Measurements from ENCODE around the gene TRAK2.

Gene TRAK2

GRCh38 chr2:201345625-201346213 is 105.5 kb downstream of the TRAK2 start:
- H3K4me3 ChIP-seq (ENCODE audit: low read depth, low read length): no peak overlapping the region
- TF ChIP-seq MYC (IDR thresholded peaks at IDR 0.05; ENCODE audit: low read depth, low read length) (no peak), CTCF (IDR thresholded peaks at IDR 0.05; ENCODE audit: low read depth, low read length) (no peak), POLR2A (IDR thresholded peaks at IDR 0.05; ENCODE audit: extremely low read depth, insufficient read length) (no peak)
- TF ChIP-seq, protein P1, sequence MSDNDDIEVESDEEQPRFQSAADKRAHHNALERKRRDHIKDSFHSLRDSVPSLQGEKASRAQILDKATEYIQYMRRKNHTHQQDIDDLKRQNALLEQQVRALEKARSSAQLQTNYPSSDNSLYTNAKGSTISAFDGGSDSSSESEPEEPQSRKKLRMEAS (IDR thresholded peaks at IDR 0.05; ENCODE audit: low read depth, low read length): no peak
- no peak for DNase-seq (ENCODE audit: low read depth)

DNA sequence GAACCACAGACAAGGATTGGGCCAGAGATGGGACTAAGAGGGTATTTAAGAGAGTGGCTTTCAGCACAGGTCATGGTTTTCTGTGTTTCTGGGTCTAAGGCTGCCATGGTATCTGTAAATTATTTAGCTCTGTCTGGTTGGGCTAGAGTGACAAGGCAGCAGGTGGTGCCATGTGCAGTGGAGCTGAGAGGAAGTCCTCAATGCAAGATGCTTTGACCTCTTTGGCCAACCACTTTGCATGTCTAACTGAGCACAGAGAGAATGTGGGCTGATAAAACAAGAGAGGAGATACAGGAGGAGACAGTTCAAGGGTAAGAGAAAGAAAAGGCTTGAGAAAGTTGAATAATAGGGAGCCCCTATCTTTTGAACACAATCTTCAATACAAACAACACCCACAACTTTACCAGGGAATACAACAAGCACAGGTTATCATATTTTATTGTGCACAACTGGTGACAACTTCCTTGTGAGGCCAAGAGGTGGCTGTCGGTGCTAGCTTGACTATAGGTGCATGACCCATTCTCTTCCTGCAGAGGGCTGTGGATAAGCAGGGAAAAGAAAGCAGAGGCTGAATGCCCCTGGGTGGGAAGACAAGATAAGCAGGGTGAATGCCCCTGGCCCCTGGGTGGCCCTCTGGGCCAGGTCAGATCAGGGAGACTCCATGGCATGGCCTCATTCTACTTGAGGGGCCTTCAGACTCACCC is 106.4 kb downstream of the TRAK2 start:
- no peak overlapping the region for H3K4me3 ChIP-seq (ENCODE audit: low read depth, low read length)
- TF ChIP-seq POLR2A (IDR thresholded peaks at IDR 0.05; ENCODE audit: extremely low read depth, insufficient read length) (no peak), CTCF (IDR thresholded peaks at IDR 0.05; ENCODE audit: low read depth, low read length) (no peak), MYC (IDR thresholded peaks at IDR 0.05; ENCODE audit: low read depth, low read length) (no peak)
- TF ChIP-seq, protein P1 (IDR thresholded peaks at IDR 0.05; ENCODE audit: low read depth, low read length): no peak
- peak; percentile 26 for DNase-seq (ENCODE audit: low read depth)

DNA sequence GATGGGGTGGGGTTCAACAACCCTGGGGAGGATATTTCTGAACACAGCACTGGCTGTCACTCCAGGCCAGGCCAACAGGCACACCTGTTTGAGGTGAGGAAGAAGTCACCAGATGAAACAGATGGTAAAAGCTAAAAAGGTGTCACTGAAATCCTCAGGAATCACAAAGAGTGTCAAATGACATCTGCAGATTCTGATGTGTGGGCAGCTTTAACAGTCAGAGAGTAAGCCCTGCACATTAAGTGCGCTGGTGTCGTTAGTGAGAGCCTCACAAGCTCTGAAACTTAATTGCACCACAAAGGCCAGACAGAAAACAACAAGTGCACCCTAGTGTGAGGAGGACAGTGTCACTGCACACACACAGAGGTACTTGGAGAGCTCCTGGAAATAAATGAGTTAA is 107.7 kb downstream of the TRAK2 start:
- no peak for TF ChIP-seq MYC (IDR thresholded peaks at IDR 0.05; ENCODE audit: low read depth, low read length)
- TF ChIP-seq, protein P1 (IDR thresholded peaks at IDR 0.05; ENCODE audit: low read depth, low read length): no peak
- TF ChIP-seq POLR2A (IDR thresholded peaks at IDR 0.05; ENCODE audit: extremely low read depth, insufficient read length): no peak
- TF ChIP-seq CTCF (IDR thresholded peaks at IDR 0.05; ENCODE audit: low read depth, low read length): no peak
- no peak overlapping the region for H3K4me3 ChIP-seq (ENCODE audit: low read depth, low read length)
- no peak for DNase-seq (ENCODE audit: low read depth)

DNA sequence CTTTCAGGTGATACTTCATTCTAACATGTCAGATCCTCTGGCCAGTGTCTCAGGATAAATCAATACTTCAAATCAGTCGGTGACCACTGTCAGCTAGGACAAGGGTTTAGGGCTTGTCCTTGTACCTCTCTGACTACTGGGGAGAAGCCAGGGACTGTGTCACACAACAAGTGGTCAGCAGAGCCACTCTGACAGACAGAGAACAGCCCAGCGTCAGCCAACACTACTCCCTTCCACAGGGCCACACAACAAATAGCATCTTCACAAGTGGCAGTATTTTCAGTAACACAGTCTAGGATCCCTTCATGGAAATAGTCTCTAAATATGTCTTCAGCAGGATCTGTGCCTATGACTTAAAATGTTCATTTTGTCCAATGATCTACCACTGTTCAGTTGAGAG is 108.3 kb downstream of the TRAK2 start:
- no peak overlapping the region for H3K4me3 ChIP-seq (ENCODE audit: low read depth, low read length)
- no peak for DNase-seq (ENCODE audit: low read depth)
- no peak for TF ChIP-seq CTCF (IDR thresholded peaks at IDR 0.05; ENCODE audit: low read depth, low read length)
- no peak for TF ChIP-seq MYC (IDR thresholded peaks at IDR 0.05; ENCODE audit: low read depth, low read length)
- TF ChIP-seq POLR2A (IDR thresholded peaks at IDR 0.05; ENCODE audit: extremely low read depth, insufficient read length): no peak
- TF ChIP-seq, protein P1 (IDR thresholded peaks at IDR 0.05; ENCODE audit: low read depth, low read length): no peak

- H3K4me3 ChIP-seq (ENCODE audit: low read depth, low read length): no peak overlapping the region
- DNase-seq (ENCODE audit: low read depth): no peak
- TF ChIP-seq, protein P1 (IDR thresholded peaks at IDR 0.05; ENCODE audit: low read depth, low read length): no peak
- TF ChIP-seq CTCF (IDR thresholded peaks at IDR 0.05; ENCODE audit: low read depth, low read length): no peak
- TF ChIP-seq MYC (IDR thresholded peaks at IDR 0.05; ENCODE audit: low read depth, low read length): no peak
- TF ChIP-seq POLR2A (IDR thresholded peaks at IDR 0.05; ENCODE audit: extremely low read depth, insufficient read length): no peak
Observed at GRCh38 chr2:201329409-201329808, 121.8 kb downstream of the TRAK2 start.
